ENCODE measurements around the gene BCL3.
"Not testable (repeated sequence)": the region's sequence is repeated elsewhere in the genome, so short reads cannot be mapped to it uniquely, and the experiment has no call there.

BCL3 gene

DNA sequence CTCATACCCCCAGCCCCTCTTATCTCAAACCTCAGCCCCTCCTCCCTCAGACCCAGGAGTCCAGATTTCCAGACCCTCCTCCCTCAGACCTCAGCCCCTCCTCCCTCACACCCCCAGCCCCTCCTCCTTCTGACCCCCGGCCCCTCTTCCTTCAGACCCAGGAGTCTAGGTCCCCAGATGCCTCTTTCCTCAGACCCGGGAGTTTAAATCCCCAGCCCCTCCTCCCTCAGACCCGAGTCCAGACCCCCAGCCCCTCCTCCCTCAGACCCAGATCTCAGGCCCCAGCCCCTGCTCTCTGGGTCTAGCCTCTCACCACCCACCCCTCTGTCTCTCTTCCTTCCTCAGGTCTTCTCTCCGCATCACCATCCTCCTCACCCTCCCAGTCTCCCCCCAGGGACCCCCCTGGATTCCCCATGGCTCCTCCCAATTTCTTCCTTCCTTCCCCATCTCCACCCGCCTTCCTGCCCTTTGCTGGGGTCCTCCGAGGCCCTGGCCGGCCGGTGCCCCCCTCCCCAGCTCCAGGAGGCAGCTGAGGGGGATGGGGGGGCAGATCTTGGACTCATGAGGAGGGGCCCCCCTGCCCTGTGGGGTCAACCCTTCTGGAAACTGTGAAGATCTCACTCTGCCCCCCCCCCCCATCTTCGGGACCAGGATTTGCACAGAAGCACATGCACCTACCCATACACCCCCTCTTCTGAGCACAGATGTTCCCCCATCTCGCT, 10.7 kb downstream of the BCL3 start:
- DNase-seq = no peak

DNA sequence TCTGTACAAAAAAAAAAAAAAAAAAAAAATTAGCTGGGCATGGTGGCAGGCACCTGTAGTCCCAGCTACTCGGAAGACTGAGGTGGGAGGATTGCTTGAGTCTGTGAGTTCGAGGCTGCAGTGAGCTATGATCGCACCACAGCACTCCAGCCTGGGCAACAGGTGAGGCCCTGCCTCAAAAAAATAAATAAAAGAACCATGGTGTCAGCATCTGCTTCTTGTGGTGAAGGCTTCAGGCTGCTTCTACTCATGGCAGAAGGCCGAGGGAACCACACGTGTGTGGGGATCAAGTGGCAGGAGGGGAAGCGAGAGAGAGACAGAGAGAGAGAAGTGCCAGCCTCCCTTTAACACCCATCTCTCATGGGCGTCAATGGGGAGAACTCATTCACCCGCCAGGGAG, 13.5 kb downstream of the BCL3 start:
- no peak for DNase-seq

DNA sequence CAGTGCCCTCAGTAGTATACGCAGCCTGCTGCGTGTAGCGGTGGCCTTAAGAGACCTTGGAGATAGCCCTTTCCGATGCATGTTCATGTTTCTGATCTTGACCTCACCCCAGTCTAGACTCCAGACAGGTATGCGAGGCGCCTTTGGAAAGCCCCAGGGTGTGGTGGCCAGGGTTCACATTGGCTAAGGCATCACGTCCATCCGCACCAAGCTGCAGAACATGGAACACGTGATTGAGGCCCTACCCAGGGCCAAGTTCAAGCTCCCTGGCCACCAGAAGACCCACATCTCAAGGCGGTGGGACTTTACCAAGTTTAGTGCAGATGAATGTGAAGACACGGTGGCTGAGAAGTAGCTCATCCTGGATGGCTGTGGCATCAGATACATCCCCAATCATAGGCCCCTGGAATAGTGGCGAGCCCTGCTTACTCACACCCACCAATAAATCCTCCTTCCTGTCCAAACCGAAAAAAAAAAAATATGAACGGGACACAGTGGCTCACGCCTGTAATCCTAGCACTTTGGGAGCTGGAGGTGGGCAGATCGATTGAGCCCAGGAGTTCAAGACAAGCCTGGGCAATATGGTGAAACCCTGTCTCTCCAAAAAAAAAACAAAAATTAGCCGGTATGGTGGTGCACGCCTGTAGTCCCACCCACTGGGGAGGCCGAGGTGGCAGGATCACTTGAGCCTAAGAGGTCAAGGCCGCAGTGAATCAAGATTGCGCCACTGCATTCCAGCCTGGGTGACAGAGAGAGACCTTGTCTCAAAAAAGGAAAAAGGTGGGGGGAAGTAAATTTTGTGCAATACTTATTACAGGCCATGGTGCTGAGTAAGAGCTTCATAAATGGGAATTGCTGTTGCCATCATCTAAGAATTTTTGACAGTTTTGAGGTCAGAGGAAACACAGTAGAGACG, 16.8 kb downstream of the BCL3 start:
- no peak for DNase-seq

DNA sequence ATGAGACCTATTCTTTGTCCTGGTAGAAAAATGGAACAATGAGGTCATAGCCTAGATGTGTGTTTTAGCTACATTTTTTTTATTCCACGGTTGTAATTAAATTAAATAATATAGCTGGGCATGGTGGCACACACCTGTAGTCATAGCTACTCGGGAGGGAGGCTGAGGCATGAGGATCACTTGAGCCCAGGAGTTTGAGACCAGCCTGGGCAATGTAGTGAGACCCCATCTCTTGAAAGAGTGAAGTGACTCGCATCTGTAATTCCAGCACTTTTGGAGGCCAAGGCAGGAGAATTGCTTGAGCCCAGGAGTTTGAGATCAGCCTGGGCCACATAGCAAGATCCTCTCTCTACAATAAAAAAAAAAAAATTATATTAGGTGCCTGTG, 17.4 kb downstream of the BCL3 start:
- no peak for DNase-seq

DNA sequence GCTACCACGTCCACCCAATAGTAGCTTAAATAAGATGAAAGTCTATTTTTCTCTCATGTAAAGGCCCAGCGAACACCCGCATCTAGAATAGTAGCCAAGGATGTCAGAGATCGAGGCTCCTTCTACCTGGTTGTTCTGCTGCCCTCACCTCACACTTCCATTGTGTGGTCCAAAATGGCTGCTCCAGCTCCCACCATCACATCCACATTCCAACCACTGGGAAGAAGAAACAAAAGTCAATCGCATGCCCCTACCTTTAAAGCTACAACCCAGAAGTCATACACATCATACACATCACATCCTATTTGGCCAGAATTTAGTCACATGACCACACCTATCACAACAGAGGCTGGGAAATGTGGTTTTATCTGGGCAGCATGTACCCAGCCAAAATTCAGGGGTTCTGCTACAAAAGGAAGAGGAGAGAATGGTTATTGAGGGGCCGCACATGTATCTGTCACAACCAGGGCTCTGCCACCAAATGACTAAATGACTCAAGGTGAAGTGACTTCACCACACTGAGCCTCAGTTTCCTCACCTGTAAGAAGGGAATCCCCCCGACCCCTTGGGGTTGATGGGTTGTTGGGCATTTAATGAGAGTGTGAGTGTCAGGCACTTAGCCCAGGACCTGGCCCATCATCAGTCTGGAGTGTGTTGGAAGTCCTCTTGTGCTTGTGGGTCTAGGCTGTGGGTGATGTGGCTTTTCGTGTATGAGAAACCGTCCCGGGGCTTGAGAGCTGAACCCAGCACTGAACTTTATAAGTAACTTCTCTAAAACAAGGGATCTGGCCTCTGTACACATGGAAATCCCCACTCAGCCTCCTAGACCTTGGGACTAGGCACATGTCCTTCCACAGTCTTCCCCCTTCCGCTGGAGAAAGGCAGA, 19.0 kb downstream of the BCL3 start:
- DNase-seq = no peak

DNA sequence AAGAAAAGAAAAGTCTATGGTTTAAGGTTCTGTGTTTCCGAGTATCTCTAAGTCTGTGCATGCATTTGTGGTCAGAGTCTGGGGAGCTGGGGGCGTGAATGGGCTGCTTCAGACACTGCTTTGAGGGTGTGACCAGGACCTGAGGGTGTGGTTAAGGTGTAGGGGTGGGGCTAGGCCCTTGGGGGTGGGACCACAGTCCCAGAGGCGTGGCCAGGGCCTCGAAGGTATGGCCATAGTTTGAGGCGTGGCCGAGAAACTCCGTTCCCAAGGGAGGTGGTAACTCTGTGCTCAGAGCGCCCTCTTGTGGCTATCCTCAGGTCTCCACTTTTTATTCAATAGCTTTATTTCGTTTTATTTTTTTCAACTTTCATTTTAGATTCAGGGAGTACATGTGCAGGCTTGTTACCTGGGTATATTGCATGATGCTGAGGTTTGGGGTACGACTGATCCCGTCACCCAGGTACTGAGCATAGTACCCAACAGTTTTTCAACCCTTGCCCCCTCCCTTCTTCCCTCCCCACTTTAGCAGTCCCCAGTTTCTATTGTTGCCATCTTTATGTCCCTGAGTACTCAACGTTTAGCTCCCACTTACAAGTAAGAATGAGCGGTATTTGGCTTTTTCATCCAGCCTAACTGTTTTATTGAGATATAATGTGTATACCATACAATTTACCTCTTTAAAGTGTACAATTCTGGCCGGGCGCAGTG, 22.2 kb downstream of the BCL3 start:
- no peak for DNase-seq

DNA sequence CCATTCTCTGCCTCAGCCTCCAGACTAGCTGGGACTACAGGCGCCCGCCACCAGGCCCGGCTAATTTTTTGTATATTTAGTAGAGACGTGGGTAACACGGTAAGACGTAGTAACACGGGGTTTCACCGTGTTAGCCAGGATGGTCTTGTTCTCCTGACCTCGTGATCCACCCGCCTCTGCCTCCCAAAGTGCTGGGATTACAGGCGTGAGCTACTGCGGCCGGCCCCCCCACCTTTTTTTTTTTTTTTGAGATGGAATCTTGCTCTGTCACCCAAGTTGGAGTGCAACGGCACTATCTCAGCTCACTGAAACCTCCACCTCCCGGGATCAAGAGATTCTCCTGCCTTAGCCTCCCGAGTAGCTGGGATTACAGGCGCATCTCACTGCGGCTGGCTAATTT, 23.6 kb downstream of the BCL3 start:
- not testable (repeated sequence) for DNase-seq

DNA sequence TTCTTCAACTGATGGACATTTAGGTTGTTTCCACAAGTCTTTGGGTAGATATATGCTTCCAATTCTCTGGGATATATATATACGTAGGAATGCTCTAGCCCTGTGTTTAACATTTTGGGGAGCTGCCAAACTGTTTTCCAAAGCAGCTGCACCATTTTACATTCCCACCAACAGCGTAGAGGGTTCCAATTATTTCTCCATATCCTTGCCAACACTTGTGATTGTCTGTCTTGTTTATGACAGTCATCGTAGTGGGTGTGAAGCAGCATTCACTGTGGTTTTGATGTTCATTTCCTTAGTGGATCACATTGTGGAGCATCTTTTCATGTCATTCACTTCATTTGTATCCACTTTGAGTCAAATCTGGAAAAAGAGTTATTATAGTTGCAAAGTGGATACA, 24.5 kb downstream of the BCL3 start:
- no peak for DNase-seq

DNA sequence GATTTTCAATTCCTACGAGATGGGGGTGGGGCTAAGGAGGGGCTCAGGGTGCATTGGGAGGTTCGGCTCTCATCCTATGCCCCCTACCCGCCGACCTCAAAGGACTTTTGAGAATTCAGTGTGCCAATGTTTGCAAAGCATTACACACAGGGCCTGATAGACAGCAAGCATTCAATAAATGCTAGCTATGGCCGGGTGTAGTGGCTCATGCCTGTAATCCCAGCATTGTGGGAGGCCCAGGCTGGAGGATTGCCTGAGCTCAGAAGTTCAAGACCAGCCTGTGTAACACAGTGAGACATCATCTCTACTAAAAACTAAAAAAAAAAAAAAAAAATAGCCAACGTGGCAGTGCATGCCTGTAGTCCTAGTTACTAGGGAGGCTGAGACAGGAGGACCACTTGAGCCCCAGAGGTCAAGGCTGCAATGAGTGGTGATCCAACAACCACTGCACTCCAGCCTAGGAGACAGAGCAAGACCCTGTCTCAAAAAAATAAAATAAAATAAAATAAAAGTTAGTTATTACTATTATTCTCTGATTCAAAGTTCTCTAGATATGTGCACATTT, 27.2 kb downstream of the BCL3 start:
- DNase-seq = no peak

DNA sequence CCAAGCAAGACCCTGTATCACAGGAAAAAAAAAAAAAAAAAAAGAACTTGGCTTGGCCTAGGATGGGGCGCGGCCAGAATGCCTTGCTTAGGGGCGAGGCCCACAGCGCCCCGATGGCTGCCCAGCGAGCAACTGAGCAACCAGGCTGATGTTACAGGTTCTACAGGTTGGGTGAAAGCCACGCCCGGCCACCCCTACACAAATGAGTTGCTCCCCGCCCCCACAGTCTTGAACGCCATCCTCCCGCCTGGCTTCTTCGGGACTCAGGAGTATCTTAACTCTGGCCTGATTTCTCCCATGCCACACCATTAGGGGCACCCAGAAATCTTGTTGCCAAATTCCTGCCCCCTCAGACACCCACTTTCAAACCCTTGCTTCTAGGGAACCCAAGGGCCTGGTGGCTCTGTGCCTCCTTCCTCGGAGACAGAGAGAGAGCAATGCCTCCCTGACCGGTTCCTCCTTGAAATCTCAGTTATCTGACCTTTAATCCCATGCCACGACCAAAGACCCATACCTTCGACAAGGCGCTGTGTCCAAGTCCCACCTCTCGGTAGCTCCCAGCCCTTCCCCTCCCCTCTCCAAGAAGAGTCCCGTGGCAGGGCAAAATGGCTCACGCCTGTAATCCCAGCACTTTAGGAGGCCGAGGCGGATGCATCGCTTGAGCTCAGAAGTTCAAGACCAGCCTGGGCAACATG, 28.0 kb downstream of the BCL3 start:
- no peak for DNase-seq

DNA sequence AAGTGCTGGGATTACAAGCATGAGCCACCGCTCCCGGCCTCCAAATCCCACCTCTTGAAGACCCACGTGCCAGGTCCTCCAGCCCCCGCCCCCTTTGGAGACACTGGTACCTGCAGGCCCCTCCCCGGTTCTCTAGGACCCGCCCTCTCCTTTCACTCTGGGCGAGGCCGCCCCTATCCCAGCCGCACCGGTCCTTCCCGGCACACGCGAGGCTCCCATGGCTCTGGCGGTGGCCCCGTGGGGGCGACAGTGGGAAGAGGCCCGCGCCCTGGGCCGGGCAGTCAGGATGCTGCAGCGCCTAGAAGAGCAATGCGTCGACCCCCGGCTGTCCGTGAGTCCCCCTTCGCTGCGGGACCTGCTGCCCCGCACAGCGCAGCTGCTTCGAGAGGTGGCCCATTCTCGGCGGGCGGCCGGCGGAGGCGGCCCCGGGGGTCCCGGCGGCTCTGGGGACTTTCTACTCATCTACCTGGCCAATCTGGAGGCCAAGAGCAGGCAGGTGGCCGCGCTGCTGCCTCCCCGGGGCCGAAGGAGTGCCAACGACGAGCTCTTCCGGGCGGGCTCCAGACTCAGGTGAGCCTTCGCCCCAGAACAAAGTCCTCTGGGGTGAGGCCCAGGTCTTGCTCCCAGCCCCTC, 29.3 kb downstream of the BCL3 start, which contains the start of gene CBLC:
CBLC (plus strand) TSS at position 176 of the 633 bp plus-strand sequence; CDS start at position 218, 42 bp downstream.
- DNase-seq = no peak

DNA sequence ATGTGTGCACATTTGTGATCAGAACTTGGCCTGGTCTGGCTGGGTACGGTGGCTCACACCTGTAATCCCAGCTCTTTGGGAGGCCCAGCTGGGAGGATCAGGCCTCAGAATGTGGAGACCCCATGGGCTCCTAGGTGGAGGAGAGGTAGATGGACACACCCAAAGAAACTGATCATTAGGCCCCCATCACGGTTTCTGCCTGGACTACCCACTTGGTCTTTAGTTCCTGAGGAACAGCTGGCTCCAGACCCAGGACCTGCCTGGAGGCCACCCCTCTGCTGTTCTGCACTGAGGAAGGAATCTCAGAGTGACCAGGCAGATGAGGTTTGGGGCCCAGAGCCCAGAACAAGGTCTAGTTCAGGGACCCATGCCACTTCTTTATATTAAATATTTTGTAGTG, 30.6 kb downstream of the BCL3 start:
- no peak for DNase-seq

DNA sequence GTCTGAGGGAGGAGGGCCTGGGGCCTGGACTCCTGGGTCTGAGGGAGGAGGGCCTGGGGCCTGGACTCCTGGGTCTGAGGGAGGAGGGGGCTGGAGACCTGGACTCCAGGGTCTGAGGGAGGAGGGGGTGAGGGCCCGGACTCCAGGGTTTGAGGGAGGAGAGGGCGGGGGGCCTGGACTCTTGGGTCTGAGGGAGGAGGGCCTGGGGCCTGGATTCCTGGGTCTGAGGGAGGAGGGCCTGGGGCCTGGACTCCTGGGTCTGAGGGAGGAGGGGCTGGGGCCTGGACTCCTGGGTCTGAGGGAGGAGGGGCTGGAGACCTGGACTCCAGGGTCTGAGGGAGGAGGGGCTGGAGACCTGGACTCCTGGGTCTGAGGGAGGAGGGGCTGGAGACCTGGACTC, 33.2 kb downstream of the BCL3 start:
- not testable (repeated sequence) for DNase-seq

DNA sequence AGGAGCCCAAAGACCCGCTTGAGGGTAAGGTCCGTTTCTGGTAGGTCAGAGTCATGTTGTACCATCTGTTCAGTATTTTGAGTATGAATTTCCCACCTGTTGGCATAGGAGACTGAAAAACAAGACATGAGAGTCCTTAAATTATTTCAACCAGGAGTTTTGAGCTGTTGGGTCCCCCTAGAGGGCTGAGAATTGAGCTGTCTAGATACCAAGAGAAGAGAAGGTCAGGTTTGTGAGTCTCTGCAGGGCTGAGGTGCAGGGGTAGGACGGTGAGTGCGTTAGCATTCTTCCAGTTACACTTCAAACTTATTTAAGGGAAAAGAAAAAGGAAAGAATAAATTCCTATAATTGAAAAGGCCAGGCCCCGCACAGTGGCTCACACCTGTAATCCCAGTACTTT, 34.2 kb downstream of the BCL3 start:
- no peak for DNase-seq

DNA sequence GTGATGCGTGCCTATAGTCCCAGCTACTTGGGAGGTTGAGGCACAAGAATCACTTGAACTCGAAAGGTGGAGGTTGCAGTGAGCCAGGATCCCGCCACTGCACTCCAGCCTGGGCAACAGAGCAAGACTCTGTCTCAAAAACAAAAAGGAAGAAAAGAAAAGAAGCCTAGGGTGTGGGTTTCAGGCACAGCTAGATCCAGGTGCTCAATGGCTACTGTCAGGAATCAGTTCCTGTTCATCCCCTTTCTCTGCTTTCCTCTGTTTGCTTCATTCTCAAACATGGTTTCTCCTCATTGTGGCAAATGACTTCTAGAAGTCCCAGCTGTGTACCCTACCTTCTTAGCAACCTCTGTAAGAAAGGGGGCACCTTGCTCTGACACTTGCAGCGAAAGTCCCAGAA, 35.0 kb downstream of the BCL3 start:
- DNase-seq = no peak

DNA sequence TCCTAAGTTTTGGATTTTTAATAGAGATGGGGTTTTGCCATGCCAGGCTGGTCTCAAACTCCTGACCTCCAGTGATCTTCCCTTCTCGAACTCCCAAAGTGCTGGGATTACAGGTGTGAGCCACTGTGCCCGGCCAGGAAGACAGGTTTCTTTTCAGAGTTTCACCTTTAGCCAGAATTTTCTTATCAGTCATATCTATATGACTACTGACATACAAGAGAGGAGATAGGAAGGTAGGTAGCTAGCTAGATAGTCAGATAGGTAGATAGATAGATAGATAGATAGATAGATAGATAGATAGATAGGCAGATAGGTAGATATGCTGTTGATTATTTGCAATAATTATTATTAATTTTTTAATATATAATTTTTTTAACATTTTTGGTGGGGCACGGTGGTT, 36.8 kb downstream of the BCL3 start:
- no peak for DNase-seq

DNA sequence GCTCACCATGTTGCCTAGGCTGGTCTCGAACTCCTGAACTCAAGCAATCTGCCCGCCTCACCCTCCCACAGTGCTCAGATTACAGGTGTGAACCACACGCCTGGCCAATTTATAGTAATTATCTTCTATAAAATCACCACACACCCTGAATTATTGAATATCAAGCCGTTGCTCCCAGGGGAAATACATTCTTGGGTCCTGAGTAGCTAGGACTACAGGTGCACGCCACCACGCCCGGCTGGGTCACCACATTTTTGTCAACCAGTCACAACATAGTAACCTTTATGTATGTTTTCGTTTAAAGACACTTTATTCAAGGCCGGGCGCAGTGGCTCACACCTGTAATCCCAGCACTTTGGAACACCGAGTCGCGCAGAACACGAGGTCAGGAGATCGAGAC, 37.5 kb downstream of the BCL3 start:
- DNase-seq = no peak

DNA sequence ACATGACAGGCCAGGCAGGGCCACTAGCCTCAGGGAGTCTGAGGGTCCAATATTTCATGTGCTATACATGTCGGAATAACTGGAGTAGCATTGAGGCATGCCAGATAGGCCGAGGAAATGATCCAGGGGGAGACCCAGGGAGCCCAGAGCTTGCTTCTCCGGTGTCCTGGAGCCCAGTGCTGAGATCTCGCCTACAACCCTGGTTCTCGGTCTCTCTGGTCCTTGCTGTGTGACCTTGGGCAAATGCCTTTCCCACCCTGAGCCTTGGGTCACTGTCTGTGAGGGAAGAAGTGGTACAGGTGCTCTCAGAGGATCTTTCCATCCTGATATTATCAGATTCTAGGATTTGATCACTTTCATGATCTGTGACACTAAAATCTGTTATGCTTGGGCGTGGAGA, 40.5 kb downstream of the BCL3 start:
- DNase-seq = no peak

DNA sequence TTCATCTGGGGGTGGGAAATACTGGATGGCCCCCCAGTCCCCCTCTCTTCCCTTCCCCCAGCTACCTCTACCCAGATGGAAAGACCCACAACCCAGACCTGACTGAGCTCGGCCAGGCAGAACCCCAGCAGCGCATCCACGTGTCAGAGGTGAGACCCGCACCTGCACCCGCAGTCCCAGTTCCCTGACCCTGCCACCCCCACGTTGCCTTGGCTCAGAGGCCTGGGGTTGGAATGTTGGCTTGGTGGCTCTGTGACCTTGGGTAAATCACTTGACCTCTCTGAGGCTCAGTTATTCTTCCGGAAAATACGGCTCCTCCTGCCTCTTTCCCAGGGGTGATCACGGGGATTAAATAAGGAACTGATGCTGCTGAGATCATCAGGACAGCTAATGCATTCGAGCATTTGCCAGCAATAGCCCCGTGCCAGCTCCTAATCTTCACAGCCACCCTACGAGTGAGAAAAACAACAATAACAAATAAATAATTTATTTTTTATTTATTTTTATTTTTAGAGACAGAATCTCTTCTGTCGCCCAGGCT, 41.5 kb downstream of the BCL3 start:
- no peak for DNase-seq

DNA sequence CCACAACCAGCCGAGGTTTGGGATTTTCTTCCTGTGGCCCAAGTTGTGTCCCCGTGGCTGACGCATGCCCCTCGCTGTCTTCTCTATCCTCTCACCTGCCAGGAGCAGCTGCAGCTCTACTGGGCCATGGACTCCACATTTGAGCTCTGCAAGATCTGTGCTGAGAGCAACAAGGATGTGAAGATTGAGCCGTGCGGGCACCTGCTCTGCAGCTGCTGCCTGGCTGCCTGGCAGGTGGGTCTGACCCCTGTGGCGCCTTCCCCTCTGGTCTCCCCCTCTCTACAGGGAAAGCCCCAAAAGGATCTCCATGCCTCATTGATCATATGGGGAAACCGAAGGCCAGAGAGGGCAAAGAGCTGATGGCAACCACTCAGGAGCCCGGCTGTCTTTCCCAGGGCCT, 43.8 kb downstream of the BCL3 start:
- no peak for DNase-seq

DNA sequence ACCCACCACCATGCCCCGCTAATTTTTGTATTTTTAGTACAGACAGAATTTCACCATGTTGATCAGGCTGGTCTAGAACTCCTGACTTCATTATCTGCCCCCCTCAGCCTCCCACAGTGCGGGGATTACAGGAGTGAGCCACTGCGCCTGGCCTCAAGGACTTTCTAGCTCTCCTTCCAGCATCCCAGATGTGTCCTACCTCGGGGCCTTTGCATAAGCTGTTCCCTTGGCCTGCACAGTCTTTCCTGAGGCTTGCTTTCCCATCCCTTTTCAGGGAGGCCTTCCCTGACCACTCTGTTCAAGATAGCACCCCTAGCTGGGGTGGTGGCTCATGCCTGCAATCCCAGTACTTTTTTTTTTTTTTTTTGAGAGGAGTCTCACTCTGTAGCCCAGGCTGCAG, 46.1 kb downstream of the BCL3 start:
- no peak for DNase-seq
